GM23338 (cell line): Measurements from ENCODE around the gene EIF4G3. TPM values are rescaled to one million over a fixed set of nuclear protein-coding genes. Genes with fewer than 3 reads are reported as not detected.
A peak's percentile ranks its signal among the peaks of the same experiment; 100 is the strongest.

Experiments used
- ATAC-seq: fragments of 200-7000 bp; cut with Tn5 transposase; 3 replicates; pipeline ENCODE4 v1.9.1; 2020
- DNase-seq: peaks from one replicate; pipeline ENCODE4 v3.0.0-alpha.2; 2015; ENCODE audit warnings: low spot score
- H2AFZ ChIP-seq: fragments of 200-600 bp; sonication (generic); 2 replicates; pipeline ENCODE4 v1.8.0; 2016; ENCODE audit warnings: antibody characterized with exemption, mild to moderate bottlenecking, moderate library complexity
- H3F3A ChIP-seq: fragments of 200-600 bp; sonication (generic); replicated peaks from 2 replicates; pipeline ENCODE4 v1.8.0; 2017; ENCODE audit warnings: antibody characterized with exemption, mixed run types, low read depth
- H3K27ac ChIP-seq: fragments of 200-600 bp; sonication (generic); 2 replicates; pipeline ENCODE4 v1.6.1; 2016; ENCODE audit warnings: low read depth
- H3K27me3 ChIP-seq: fragments of 200-600 bp; sonication (generic); 2 replicates; pipeline ENCODE4 v1.8.0; 2016; ENCODE audit warnings: mild to moderate bottlenecking, mixed run types, moderate library complexity; ENCODE audit not compliant: insufficient read depth
- H3K36me3 ChIP-seq: fragments of 200-600 bp; sonication (generic); 2 replicates; pipeline ENCODE4 v1.8.0; 2016; ENCODE audit warnings: mild to moderate bottlenecking; ENCODE audit not compliant: insufficient read depth
- H3K4me1 ChIP-seq: fragments of 200-600 bp; sonication (generic); 2 replicates; pipeline ENCODE4 v1.8.0; 2016; ENCODE audit warnings: mild to moderate bottlenecking, moderate library complexity; ENCODE audit not compliant: insufficient read depth
- H3K4me2 ChIP-seq: fragments of 200-600 bp; sonication (generic); 2 replicates; pipeline ENCODE4 v1.7.1; 2017; ENCODE audit warnings: mixed run types
- H3K4me3 ChIP-seq: fragments of 200-600 bp; sonication (generic); 2 replicates; pipeline ENCODE4 v1.6.1; 2016; ENCODE audit warnings: mixed run types
- H3K79me2 ChIP-seq: fragments of 200-600 bp; sonication (generic); replicated peaks from 2 replicates; pipeline ENCODE4 v1.8.0; 2017; ENCODE audit warnings: mild to moderate bottlenecking; ENCODE audit not compliant: insufficient read depth
- H3K9me2 ChIP-seq: fragments of 200-600 bp; sonication (generic); 2 replicates; pipeline ENCODE4 v1.8.0; 2017; ENCODE audit not compliant: insufficient read depth
- H4K20me1 ChIP-seq: fragments of 200-600 bp; sonication (generic); replicated peaks from 2 replicates; pipeline ENCODE4 v1.8.0; 2017; ENCODE audit warnings: mild to moderate bottlenecking; ENCODE audit not compliant: insufficient read depth
- H3K27ac Mint-ChIP-seq: 2 replicates; pipeline ENCODE4 v1.8.0; 2020; ENCODE audit warnings: inconsistent platforms, mild to moderate bottlenecking, moderate library complexity, mixed read lengths
- H3K27me3 Mint-ChIP-seq: 3 replicates; pipeline ENCODE4 v1.8.0; 2022; ENCODE audit warnings: low read depth, mild to moderate bottlenecking, moderate library complexity, mixed read lengths, inconsistent platforms; ENCODE audit not compliant: insufficient read depth, poor library complexity
- H3K36me3 Mint-ChIP-seq: 3 replicates; pipeline ENCODE4 v1.8.0; 2021; ENCODE audit warnings: low read depth, mild to moderate bottlenecking, inconsistent platforms, moderate library complexity, mixed read lengths
- H3K4me1 Mint-ChIP-seq: 3 replicates; pipeline ENCODE4 v1.8.0; 2020; ENCODE audit warnings: mild to moderate bottlenecking, inconsistent platforms, mixed read lengths
- H3K4me3 Mint-ChIP-seq: 3 replicates; pipeline ENCODE4 v1.8.0; 2021; ENCODE audit warnings: moderate library complexity, mild to moderate bottlenecking, inconsistent platforms, mixed read lengths
- H3K9me3 Mint-ChIP-seq: 3 replicates; pipeline ENCODE4 v1.8.0; 2020; ENCODE audit warnings: moderate library complexity, mild to moderate bottlenecking, inconsistent platforms, mixed read lengths
- CREB1 ChIP-seq: fragments of 250-450 bp; sonication (Bioruptor Pico); IDR thresholded peaks from 2 replicates; pipeline ENCODE4 v1.5.0; 2020; ENCODE audit warnings: low read depth, mild to moderate bottlenecking, moderate library complexity
- CTCF ChIP-seq, 2 experiments: fragments of 200-600 bp in 1 of 2; sonication (generic) in 1 of 2; conservative IDR thresholded peaks; 2 replicates each; pipeline versions ENCODE4 v1.5.1 to v1.6.1; 2016 to 2017; ENCODE audit warnings: antibody characterized with exemption in 2 of 2, low read depth in 2 of 2, mild to moderate bottlenecking in 2 of 2, moderate library complexity in 1 of 2
- ETS1 ChIP-seq: IDR thresholded peaks from 2 replicates; pipeline ENCODE4 v1.6.1; 2016; ENCODE audit warnings: antibody characterized with exemption
- EZH2 ChIP-seq: fragments of 200-600 bp; sonication (generic); IDR thresholded peaks from one replicate; pipeline ENCODE4 v1.8.0; 2017; ENCODE audit warnings: antibody characterized with exemption, mild to moderate bottlenecking, low read depth; ENCODE audit not compliant: unreplicated experiment
- EZH2phosphoT487 ChIP-seq: fragments of 200-600 bp; sonication (generic); IDR thresholded peaks from one replicate; pipeline ENCODE4 v1.8.1; 2018; ENCODE audit warnings: antibody characterized with exemption; ENCODE audit not compliant: unreplicated experiment
- JUNB ChIP-seq: IDR thresholded peaks from one replicate; pipeline ENCODE4 v1.6.1; 2016; ENCODE audit warnings: antibody characterized with exemption; ENCODE audit not compliant: unreplicated experiment
- NANOG ChIP-seq: IDR thresholded peaks from 2 replicates; pipeline ENCODE4 v1.6.1; 2016; ENCODE audit warnings: antibody characterized with exemption, borderline replicate concordance
- POLR2AphosphoS5 ChIP-seq: IDR thresholded peaks from 2 replicates; pipeline ENCODE4 v1.6.1; 2016; ENCODE audit warnings: antibody characterized with exemption, low read depth
- REST ChIP-seq: IDR thresholded peaks from one replicate; pipeline ENCODE4 v1.6.1; 2018; ENCODE audit warnings: antibody characterized with exemption; ENCODE audit not compliant: unreplicated experiment
- STAT1 ChIP-seq: IDR thresholded peaks from one replicate; pipeline ENCODE4 v1.6.1; 2016; ENCODE audit warnings: antibody characterized with exemption; ENCODE audit not compliant: unreplicated experiment
- ZNF114 ChIP-seq: fragments of 250-450 bp; sonication (Bioruptor Pico); IDR thresholded peaks from 2 replicates; pipeline ENCODE4 v1.5.0; 2020; ENCODE audit warnings: mild to moderate bottlenecking, moderate library complexity
- ZNF331 ChIP-seq: fragments of 250-450 bp; sonication (Bioruptor Pico); IDR thresholded peaks from 2 replicates; pipeline ENCODE4 v1.5.0; 2020; ENCODE audit warnings: low read depth, mild to moderate bottlenecking, moderate library complexity
- ZNF462 ChIP-seq: fragments of 250-450 bp; sonication (Bioruptor Pico); IDR thresholded peaks from 2 replicates; pipeline ENCODE4 v1.5.0; 2020; ENCODE audit warnings: mild to moderate bottlenecking, moderate library complexity
- polyA plus RNA-seq: library from polyadenylated mRNA; unstranded; fragments of >200 nt; fragmentation: Nextera tagmentation; extraction: Ambion mirVana; gene quantifications from 2 replicates; pipeline ENCODE4 v1.2.1, GENCODE V29; 2016
- total RNA-seq: library from RNA; depleted of rRNA; stranded (reverse); fragments of >200 nt; shearing (Covaris generic); gene quantifications from 2 replicates; pipeline ENCODE4 v1.2.3, GENCODE V29; 2014

EIF4G3 gene
- total and polyA plus RNA-seq, 2 experiments from 2014 or later: 37.9 to 68.1 TPM

GRCh38 chr1:20964540-20965484, 211.9 kb downstream of the EIF4G3 start:
- no peak overlapping the region for H2AFZ ChIP-seq
- H3K27me3 ChIP-seq: no peaks in the 10 kb centered on the region
- H3K27ac ChIP-seq: no peak overlapping the region
- DNase-seq (peak; percentile 29), ATAC-seq (peak; percentile 89)
- no peaks in the 10 kb centered on the region; the same call in 2 of the 3 replicates for H3K9me3 Mint-ChIP-seq
- no peak overlapping the region for H3K4me3 Mint-ChIP-seq
- peaks cover 3% of the 10 kb centered on the region for H3K27me3 Mint-ChIP-seq
- H4K20me1 ChIP-seq: peaks cover 6% of the 10 kb centered on the region; the same call in 1 of the 2 replicates
- no peaks in the 10 kb centered on the region for H3K79me2 ChIP-seq
- H3F3A ChIP-seq: peaks cover 3% of the 10 kb centered on the region; the same call in 1 of the 2 replicates
- H3K4me3 ChIP-seq: no peak overlapping the region
- peak overlapping the region; percentile 13; the same call in 1 of the 2 replicates for H3K4me2 ChIP-seq
- H3K9me2 ChIP-seq: no peaks in the 10 kb centered on the region
- H3K4me1 Mint-ChIP-seq: peaks cover 20% of the 10 kb centered on the region
- H3K4me1 ChIP-seq: peaks cover 19% of the 10 kb centered on the region
- no peak overlapping the region for H3K27ac Mint-ChIP-seq
- peaks cover 3% of the 10 kb centered on the region; the same call in 1 of the 3 replicates for H3K36me3 Mint-ChIP-seq
- TF ChIP-seq EZH2phosphoT487: no peak
- no peak for TF ChIP-seq ETS1
- TF ChIP-seq STAT1: no peak
- TF ChIP-seq NANOG: no peak
- TF ChIP-seq CREB1 (CRISPR knock-in tag): no peak
- TF ChIP-seq CTCF (conservative IDR thresholded peaks at IDR 0.05; ENCODE audit: low read depth in 2 of 2): no peak; a peak in 1 of 4 replicates
- no peak for TF ChIP-seq REST
- no peak for TF ChIP-seq ZNF114 (CRISPR knock-in tag)
- TF ChIP-seq EZH2: no peak
- TF ChIP-seq ZNF462: no peak
- TF ChIP-seq ZNF331 (CRISPR knock-in tag): no peak
- TF ChIP-seq JUNB: no peak
- TF ChIP-seq POLR2AphosphoS5: no peak
- peaks cover 9% of the 10 kb centered on the region; the same call in 1 of the 2 replicates for H3K36me3 ChIP-seq
